Stimulated activated naive B cell treated with anti-CD40 and anti-IgM and Interleukin-4, amounts not matched to agents 10 μg/mL and 1 μg/mL and 100 μg/mL, for 72 hours (primary cell): ENCODE data around the gene BCAS3.

ENCODE experiments used
- ATAC-seq, 2 donors: fragments of 150-1000 bp; cut with Tn5 transposase; replicated peaks; 2 replicates each; pipeline ENCODE4 v1.10.0; 2021; ENCODE audit warnings: moderate library complexity in 1 of 2
- DNase-seq: peaks from one replicate; pipeline ENCODE4 v3.0.0; 2021
- H3K27ac Mint-ChIP-seq: one replicate; pipeline ENCODE4 v1.8.0; 2022; ENCODE audit warnings: mild to moderate bottlenecking, mixed read lengths
- H3K27me3 Mint-ChIP-seq, 2 donors: one replicate each; pipeline ENCODE4 v1.8.0; 2022; ENCODE audit warnings: mixed read lengths in 2 of 2
- H3K36me3 Mint-ChIP-seq, 2 donors: one replicate each; pipeline ENCODE4 v1.8.0; 2022; ENCODE audit warnings: mixed read lengths in 2 of 2, mild to moderate bottlenecking in 1 of 2
- H3K4me1 Mint-ChIP-seq, 2 donors: one replicate each; pipeline ENCODE4 v1.8.0; 2022; ENCODE audit warnings: mixed read lengths in 2 of 2, mild to moderate bottlenecking in 1 of 2
- H3K4me3 Mint-ChIP-seq, 2 donors: one replicate each; pipeline ENCODE4 v1.8.0; 2022; ENCODE audit warnings: mild to moderate bottlenecking in 2 of 2, mixed read lengths in 2 of 2, moderate library complexity in 1 of 2
- H3K9me3 Mint-ChIP-seq, 2 donors: one replicate each; pipeline ENCODE4 v1.8.0; 2022; ENCODE audit warnings: mixed read lengths in 2 of 2, mild to moderate bottlenecking in 1 of 2

The BCAS3 gene

GRCh38 chr17:61066062-61066461 is 388.4 kb downstream of the BCAS3 start:
- DNase-seq (no peak), ATAC-seq (no peak)
- peaks cover 4 to 8% of the 10 kb centered on the region in 2 donors for H3K36me3 Mint-ChIP-seq
- no peak overlapping the region for H3K27ac Mint-ChIP-seq
- H3K4me1 Mint-ChIP-seq: peaks cover 4 to 13% of the 10 kb centered on the region in 2 donors
- peaks cover 1 to 4% of the 10 kb centered on the region in 2 donors for H3K9me3 Mint-ChIP-seq
- no peaks in the 10 kb centered on the region for H3K27me3 Mint-ChIP-seq
- no peak overlapping the region for H3K4me3 Mint-ChIP-seq

DNA sequence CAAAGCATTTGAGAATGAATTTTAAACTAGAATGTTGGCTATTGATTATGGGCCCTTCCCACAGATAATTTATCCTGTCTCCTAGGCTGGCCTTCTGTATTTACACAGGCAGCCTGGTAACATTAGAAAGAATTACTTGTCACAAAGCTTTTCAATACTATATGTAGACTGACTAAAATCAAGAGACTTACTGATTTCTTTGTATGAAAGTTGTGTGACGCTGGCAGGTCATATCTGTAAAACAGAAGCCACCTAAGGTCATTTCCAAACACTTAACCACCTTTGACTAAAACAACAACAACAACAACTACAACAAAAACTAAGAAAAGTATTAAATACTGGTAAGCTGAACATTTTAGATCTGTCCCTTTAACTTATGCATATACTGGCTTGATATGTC is 393.0 kb downstream of the BCAS3 start:
- ATAC-seq: no peak
- peaks cover 1 to 4% of the 10 kb centered on the region in 2 donors for H3K9me3 Mint-ChIP-seq
- H3K27ac Mint-ChIP-seq: no peak overlapping the region
- peaks cover 4 to 8% of the 10 kb centered on the region in 2 donors for H3K36me3 Mint-ChIP-seq
- no peak overlapping the region for H3K4me3 Mint-ChIP-seq
- H3K4me1 Mint-ChIP-seq: no peaks in the 10 kb centered on the region
- DNase-seq: no peak
- H3K27me3 Mint-ChIP-seq: no peaks in the 10 kb centered on the region

DNA sequence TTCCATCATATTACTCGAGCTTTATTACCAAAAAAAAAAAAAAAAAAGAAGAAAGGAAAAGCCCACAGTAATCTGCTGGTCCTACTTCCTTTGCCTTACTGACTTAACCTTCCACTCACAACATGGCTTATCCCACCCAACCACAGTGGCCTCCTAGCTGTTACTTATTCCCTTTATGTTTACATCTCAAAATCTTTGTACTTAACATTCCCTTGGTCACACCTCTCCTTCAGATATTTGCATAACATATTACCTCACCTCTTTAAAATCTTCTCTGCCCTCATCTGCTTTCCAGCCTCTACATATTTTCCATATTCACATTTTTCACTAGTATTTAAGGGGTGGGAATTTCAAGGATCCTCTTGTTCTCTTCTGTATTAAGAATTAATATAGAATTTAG is 395.0 kb downstream of the BCAS3 start:
- ATAC-seq (no peak), DNase-seq (no peak)
- no peaks in the 10 kb centered on the region for H3K27me3 Mint-ChIP-seq
- H3K4me3 Mint-ChIP-seq: no peak overlapping the region
- no peaks in the 10 kb centered on the region for H3K4me1 Mint-ChIP-seq
- H3K36me3 Mint-ChIP-seq: peaks cover 4 to 12% of the 10 kb centered on the region in 2 donors
- peaks cover 1 to 4% of the 10 kb centered on the region in 2 donors for H3K9me3 Mint-ChIP-seq
- H3K27ac Mint-ChIP-seq: no peak overlapping the region

- H3K9me3 Mint-ChIP-seq: peaks cover 1 to 4% of the 10 kb centered on the region in 2 donors
- H3K27me3 Mint-ChIP-seq: no peaks in the 10 kb centered on the region
- peaks cover 4 to 15% of the 10 kb centered on the region in 2 donors for H3K36me3 Mint-ChIP-seq
- H3K27ac Mint-ChIP-seq: no peak overlapping the region
- DNase-seq (no peak), ATAC-seq (no peak)
- no peaks in the 10 kb centered on the region for H3K4me1 Mint-ChIP-seq
- H3K4me3 Mint-ChIP-seq: no peak overlapping the region
These were observed 395.5 kb downstream of the BCAS3 start for GRCh38 chr17:61073131-61073530.

DNA sequence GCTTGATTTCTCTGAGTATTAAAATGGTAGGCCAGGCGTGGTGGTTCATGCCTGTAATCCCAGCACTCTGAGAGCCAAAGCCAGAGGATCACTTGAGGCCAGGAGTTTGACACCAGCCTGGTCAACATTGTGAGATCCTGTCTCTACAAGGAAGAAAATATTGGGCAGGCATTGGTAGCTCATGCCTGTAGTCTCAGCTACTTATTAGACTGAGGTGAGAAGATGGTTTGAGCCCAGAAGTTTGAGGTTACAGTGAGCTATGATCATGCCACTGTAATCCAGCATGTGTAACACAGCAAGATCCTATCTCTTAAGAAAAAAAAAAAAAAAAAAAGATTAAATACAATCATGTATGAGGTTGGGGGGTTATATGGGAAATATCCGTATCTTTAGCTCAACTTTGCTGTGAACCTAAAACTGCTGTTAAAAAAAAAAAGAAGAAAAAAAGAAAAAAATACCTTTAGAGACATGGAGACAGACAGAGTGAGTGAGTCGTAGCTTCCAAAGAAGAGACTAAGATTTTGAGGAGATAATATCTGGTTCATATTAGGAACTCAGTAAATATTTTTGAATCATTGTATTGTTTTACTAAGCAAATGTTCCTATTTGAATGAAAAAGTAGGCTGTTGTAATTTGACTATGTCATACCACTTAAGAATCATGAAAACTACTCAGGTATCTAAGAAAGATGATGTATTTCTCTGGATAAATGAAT is 396.3 kb downstream of the BCAS3 start:
- Mint-ChIP-seq H3K4me3 (no peak overlapping the region), H3K36me3 (peaks cover 2 to 10% of the 10 kb centered on the region in 2 donors), H3K27ac (no peak overlapping the region), H3K4me1 (no peaks in the 10 kb centered on the region), H3K9me3 (peaks cover 1 to 3% of the 10 kb centered on the region in 2 donors), H3K27me3 (no peaks in the 10 kb centered on the region)
- ATAC-seq (no peak), DNase-seq (no peak)

GRCh38 chr17:61075988-61076387 is 398.3 kb downstream of the BCAS3 start:
- DNase-seq: no peak
- Mint-ChIP-seq H3K36me3 (peaks cover 4 to 15% of the 10 kb centered on the region in 2 donors), H3K9me3 (no peaks in the 10 kb centered on the region), H3K4me1 (no peaks in the 10 kb centered on the region), H3K4me3 (no peak overlapping the region), H3K27ac (no peak overlapping the region), H3K27me3 (no peaks in the 10 kb centered on the region)
- no peak for ATAC-seq

GRCh38 chr17:61076621-61077031 is 399.0 kb downstream of the BCAS3 start:
- no peak for DNase-seq
- no peak for ATAC-seq
- Mint-ChIP-seq H3K9me3 (no peaks in the 10 kb centered on the region), H3K4me3 (no peak overlapping the region), H3K27me3 (no peaks in the 10 kb centered on the region), H3K27ac (no peak overlapping the region), H3K36me3 (peaks cover 4 to 16% of the 10 kb centered on the region in 2 donors), H3K4me1 (no peaks in the 10 kb centered on the region)

DNA sequence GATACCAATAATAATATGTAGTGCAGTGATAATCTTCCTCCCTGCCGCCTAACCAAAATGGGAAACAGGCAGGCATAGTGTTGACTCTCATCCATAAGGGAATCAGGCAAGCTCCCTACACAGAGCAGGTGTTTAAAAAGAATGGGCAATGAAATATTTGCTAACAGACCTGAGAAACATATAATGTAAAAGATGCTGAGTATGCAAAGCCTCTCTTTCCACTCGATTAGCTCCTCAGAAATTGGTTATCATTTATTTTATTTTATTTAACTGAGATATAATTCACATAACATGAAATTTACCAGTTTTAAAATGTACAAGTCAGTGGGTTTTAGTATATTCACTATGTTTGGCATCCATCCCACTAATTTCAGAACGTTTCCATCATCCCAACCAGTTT is 404.3 kb downstream of the BCAS3 start:
- ATAC-seq (no peak), DNase-seq (no peak)
- Mint-ChIP-seq H3K27me3 (no peaks in the 10 kb centered on the region), H3K9me3 (no peaks in the 10 kb centered on the region), H3K27ac (no peak overlapping the region), H3K4me3 (no peak overlapping the region), H3K36me3 (peaks cover 6 to 22% of the 10 kb centered on the region in 2 donors), H3K4me1 (no peaks in the 10 kb centered on the region)

DNA sequence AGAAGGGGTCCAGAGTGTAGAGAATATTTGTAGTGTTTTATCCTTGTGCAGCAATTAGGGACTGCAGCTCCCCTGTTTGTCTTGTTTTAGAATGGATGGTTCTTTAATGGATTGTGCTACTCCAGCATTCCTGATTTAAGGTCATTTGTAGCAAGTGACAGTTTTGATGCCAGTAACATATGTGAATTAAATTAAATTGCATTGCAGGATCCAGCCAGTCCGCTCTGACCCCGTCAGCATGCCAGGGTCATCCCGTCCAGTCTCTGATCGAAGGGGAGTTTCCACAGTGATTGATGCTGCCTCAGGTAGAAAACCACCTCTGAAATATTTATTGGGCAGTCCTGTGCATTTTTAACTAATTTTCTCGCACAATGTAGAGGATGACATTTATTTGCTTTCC is 406.6 kb downstream of the BCAS3 start:
- no peak for ATAC-seq
- Mint-ChIP-seq H3K36me3 (peaks cover 7 to 21% of the 10 kb centered on the region in 2 donors), H3K4me1 (no peaks in the 10 kb centered on the region)

DNA sequence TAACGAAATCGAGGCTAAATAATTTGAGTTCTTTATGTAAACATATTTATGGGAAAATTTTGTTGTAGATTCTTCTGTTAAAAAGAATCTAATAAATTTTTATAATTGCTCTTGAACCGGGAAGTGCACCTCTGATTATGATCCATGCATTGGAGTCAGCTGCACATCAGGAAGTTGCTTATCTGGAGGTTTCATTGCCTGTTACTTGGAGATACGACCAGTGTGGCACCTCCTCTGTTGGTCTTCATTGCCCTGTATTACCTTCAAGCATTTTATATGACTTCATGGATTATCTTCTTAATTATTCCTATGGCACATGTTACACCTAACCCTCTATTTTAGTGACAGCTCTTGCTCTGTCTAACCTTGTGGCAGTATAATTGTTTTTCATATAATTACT is 409.4 kb downstream of the BCAS3 start:
- no peak overlapping the region for H3K4me3 Mint-ChIP-seq
- H3K4me1 Mint-ChIP-seq: no peaks in the 10 kb centered on the region
- DNase-seq: no peak
- peaks cover 11 to 23% of the 10 kb centered on the region in 2 donors for H3K36me3 Mint-ChIP-seq
- H3K9me3 Mint-ChIP-seq: peaks cover 2 to 3% of the 10 kb centered on the region in 2 donors
- no peaks in the 10 kb centered on the region for H3K27me3 Mint-ChIP-seq
- H3K27ac Mint-ChIP-seq: no peak overlapping the region
- no peak for ATAC-seq

More for the DNA sequence above, 406.6 kb downstream of the BCAS3 start:
- Mint-ChIP-seq H3K27me3 (no peaks in the 10 kb centered on the region), H3K4me3 (no peak overlapping the region), H3K27ac (no peak overlapping the region), H3K9me3 (no peaks in the 10 kb centered on the region)
- no peak for DNase-seq

DNA sequence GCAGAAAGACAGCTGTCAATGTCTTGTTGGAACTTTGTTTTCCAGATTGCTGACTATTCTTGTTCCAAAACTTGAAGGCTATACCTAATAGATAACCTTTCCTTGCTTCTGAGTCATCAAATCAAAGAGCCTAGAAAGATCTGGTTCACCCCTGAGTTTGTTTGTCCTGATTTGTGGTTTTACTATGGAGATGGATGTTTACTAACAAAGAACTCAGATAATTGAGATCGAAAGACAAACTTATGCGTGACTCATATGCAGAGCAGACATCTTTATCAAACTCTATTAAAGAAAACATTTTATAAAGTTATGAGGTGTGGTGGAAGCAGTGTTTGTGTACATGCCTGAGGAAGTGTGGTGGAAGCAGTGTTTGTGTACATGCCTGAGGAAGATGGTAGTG is 410.9 kb downstream of the BCAS3 start:
- Mint-ChIP-seq H3K27ac (no peak overlapping the region), H3K4me3 (no peak overlapping the region), H3K27me3 (no peaks in the 10 kb centered on the region), H3K36me3 (peaks cover 16 to 28% of the 10 kb centered on the region in 2 donors), H3K4me1 (no peaks in the 10 kb centered on the region), H3K9me3 (peaks cover 4 to 7% of the 10 kb centered on the region in 2 donors)
- DNase-seq (no peak), ATAC-seq (no peak)

- Mint-ChIP-seq H3K4me3 (no peak overlapping the region), H3K27ac (no peak overlapping the region), H3K9me3 (peaks cover 4 to 7% of the 10 kb centered on the region in 2 donors), H3K36me3 (peaks cover 14 to 22% of the 10 kb centered on the region in 2 donors), H3K27me3 (no peaks in the 10 kb centered on the region), H3K4me1 (no peaks in the 10 kb centered on the region)
- no peak for DNase-seq
- ATAC-seq: no peak
These were observed 413.4 kb downstream of the BCAS3 start for GRCh38 chr17:61091096-61091495.

DNA sequence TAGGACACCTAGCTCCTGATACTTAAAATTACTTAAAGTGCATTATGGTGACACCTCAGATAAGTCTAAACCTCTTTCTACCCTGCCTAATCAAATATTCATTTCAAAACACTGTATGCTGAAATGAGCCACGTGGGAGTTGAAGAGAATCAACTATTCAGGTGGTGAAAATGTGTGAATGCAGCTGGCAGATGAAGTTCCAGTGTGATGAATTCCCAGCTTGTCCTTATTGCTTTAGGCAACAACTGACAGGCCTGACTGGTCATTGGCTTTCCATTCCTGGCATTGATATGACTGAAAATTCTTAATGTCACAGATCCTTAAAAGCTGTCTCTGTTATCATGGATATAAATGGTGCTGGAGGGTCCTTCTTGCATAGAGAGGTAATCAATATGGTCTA is 420.1 kb downstream of the BCAS3 start:
- no peak overlapping the region for H3K27ac Mint-ChIP-seq
- no peaks in the 10 kb centered on the region for H3K9me3 Mint-ChIP-seq
- no peak overlapping the region for H3K4me3 Mint-ChIP-seq
- H3K4me1 Mint-ChIP-seq: no peaks in the 10 kb centered on the region
- ATAC-seq: no peak
- peaks cover 0 to 6% of the 10 kb centered on the region in 2 donors for H3K36me3 Mint-ChIP-seq
- no peak for DNase-seq
- no peaks in the 10 kb centered on the region for H3K27me3 Mint-ChIP-seq

- DNase-seq (no peak), ATAC-seq (no peak)
- Mint-ChIP-seq H3K36me3 (peaks cover 0 to 1% of the 10 kb centered on the region in 2 donors), H3K4me1 (no peaks in the 10 kb centered on the region), H3K27me3 (no peaks in the 10 kb centered on the region), H3K4me3 (no peak overlapping the region), H3K27ac (no peak overlapping the region), H3K9me3 (peaks cover 0 to 3% of the 10 kb centered on the region in 2 donors)
These were observed 428.7 kb downstream of the BCAS3 start for GRCh38 chr17:61106354-61106753.

- no peaks in the 10 kb centered on the region for H3K27me3 Mint-ChIP-seq
- peaks cover 4 to 6% of the 10 kb centered on the region in 2 donors for H3K9me3 Mint-ChIP-seq
- peaks cover 3 to 7% of the 10 kb centered on the region in 2 donors for H3K36me3 Mint-ChIP-seq
- H3K4me3 Mint-ChIP-seq: no peak overlapping the region
- H3K4me1 Mint-ChIP-seq: no peaks in the 10 kb centered on the region
- DNase-seq (no peak), ATAC-seq (no peak)
- no peak overlapping the region for H3K27ac Mint-ChIP-seq
These were observed 438.9 kb downstream of the BCAS3 start for GRCh38 chr17:61116577-61116976.
